Colonic mucosa (tissue), 4 donors: Measurements from ENCODE around the gene IGDCC3. TPM values are rescaled to one million over a fixed set of nuclear protein-coding genes. Genes with fewer than 3 reads are reported as not detected.

Experiments
- DNase-seq: peaks from one replicate; pipeline ENCODE4 v3.0.0-alpha.2; 2020
- H3K27ac ChIP-seq: fragments of 200-600 bp; one replicate; pipeline ENCODE4 v1.8.0; 2021
- H3K27me3 ChIP-seq: fragments of 200-600 bp; one replicate; pipeline ENCODE4 v1.8.0; 2021
- H3K36me3 ChIP-seq: fragments of 200-600 bp; one replicate; pipeline ENCODE4 v1.8.0; 2021
- H3K4me1 ChIP-seq: fragments of 200-600 bp; one replicate; pipeline ENCODE4 v1.8.0; 2021; ENCODE audit warnings: mild to moderate bottlenecking
- H3K4me3 ChIP-seq: fragments of 200-600 bp; one replicate; pipeline ENCODE4 v1.8.0; 2021
- H3K9ac ChIP-seq, 2 donors: one replicate each; pipeline ENCODE4 v1.7.0; 2013; ENCODE audit warnings: control low read depth in 2 of 2, low read depth in 2 of 2, low read length in 2 of 2
- H3K9me3 ChIP-seq: fragments of 200-600 bp; one replicate; pipeline ENCODE4 v1.8.0; 2021
- CTCF ChIP-seq: fragments of 200-600 bp; IDR thresholded peaks from one replicate; pipeline ENCODE4 v1.8.0; 2022; ENCODE audit warnings: antibody characterized with exemption, mild to moderate bottlenecking
- intact Hi-C: fragments of 100-400 bp; cut with DNase I; formaldehyde crosslinking; loops from one replicate; pipeline ENCODE4 v1.14.1; 2022
- total RNA-seq, 2 donors: library from RNA; stranded (reverse); fragmentation: NEBNext Ultra II Directional in 1 of 2; extraction: Animal tissue kit (Norgen Biotek cat#: 25700) in 1 of 2; gene quantifications; one replicate each; pipeline ENCODE4 v1.2.1, GENCODE V29; 2021
- donor health status: healthy.
- donor health status: DM: no; HTN: no; CAD: no.
- donor health status: DM: no; HTN: no; CAD: no.

Gene IGDCC3
- total RNA-seq, 2 donors from 2014 or later = 0.12 TPM; not detected in 1

DNA sequence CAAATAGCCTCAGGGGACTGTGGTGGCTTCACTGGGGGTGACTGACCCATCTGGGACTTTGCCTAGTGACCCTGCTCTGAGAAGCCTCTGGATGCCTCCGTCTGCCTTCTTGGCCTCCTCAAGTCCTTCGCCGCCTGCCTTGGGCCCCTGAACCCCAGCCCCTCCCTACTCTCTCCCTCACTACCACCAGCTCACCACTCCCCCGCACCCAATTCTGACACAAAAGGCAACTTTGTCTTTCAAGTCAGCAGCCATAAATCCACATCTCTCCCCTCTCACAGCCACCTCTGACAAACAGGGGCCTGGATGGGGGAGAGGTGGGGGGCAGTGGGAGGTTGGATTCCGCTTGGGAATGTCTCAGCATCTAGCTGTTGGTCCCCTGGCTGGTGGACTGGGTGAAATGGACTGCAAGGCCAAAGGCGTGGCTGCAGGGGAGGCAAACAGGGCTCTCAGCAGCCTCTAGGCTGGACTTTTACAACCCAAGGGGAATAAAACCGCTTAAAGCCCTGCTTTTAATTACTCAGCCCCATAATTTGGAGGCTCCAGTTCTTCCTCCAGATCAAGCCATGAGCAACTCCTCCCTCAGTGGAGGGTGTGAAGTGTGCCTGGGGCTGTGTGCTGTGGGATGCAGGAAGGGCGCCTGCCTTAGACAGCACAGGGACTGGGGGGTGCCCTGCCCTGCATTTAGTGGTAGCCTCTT, 33.4 kb downstream of the IGDCC3 start:
- Histone ChIP-seq H3K9ac (no peak overlapping the region), H3K4me3 (no peak overlapping the region), H3K9me3 (no peaks in the 10 kb centered on the region), H3K36me3 (no peaks in the 10 kb centered on the region), H3K27me3 (no peaks in the 10 kb centered on the region), H3K4me1 (no peaks in the 10 kb centered on the region), H3K27ac (no peak overlapping the region)
- DNase-seq = no peak
- intact Hi-C loops = no loop called here
- TF ChIP-seq CTCF = no peak

GRCh38 chr15:65343374-65343981, 34.3 kb downstream of the IGDCC3 start:
- no peak for TF ChIP-seq CTCF
- H3K4me1 ChIP-seq = no peaks in the 10 kb centered on the region
- H3K4me3 ChIP-seq = no peak overlapping the region
- no peak overlapping the region for H3K27ac ChIP-seq
- H3K9ac ChIP-seq = no peak overlapping the region
- no peaks in the 10 kb centered on the region for H3K36me3 ChIP-seq
- peak; percentile 56 for DNase-seq
- no peaks in the 10 kb centered on the region for H3K9me3 ChIP-seq
- H3K27me3 ChIP-seq = no peaks in the 10 kb centered on the region
- intact Hi-C loops = no loop called here

DNA sequence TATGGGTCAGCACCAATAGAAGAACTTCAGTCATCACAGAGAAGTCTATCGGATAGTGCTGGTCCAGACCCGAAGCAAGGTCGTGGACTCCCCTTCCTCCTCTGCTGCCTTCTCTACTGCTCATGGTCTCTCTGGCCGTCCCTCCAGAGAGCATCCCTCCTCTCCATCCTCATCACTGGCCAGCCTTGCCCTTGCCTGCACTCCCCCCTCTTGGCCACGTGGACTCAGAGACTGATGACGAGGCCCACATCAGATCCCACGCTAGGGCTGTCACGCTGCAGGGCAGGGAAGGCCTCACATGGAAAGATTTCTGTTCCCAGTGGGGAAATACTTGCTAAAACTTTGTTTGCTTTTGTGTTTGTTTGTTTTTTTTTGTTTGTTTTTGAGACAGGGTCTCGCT, 35.3 kb downstream of the IGDCC3 start:
- Histone ChIP-seq H3K4me1 (no peaks in the 10 kb centered on the region), H3K9ac (no peak overlapping the region), H3K27me3 (no peaks in the 10 kb centered on the region), H3K9me3 (no peaks in the 10 kb centered on the region), H3K27ac (no peak overlapping the region), H3K4me3 (no peak overlapping the region), H3K36me3 (no peaks in the 10 kb centered on the region)
- intact Hi-C loops = no loop called here
- no peak for DNase-seq
- no peak for TF ChIP-seq CTCF

GRCh38 chr15:65339920-65340319, 37.9 kb downstream of the IGDCC3 start:
- DNase-seq = peak; percentile 78
- Histone ChIP-seq H3K9me3 (no peaks in the 10 kb centered on the region), H3K9ac (no peak overlapping the region), H3K4me1 (no peaks in the 10 kb centered on the region), H3K4me3 (no peak overlapping the region), H3K27me3 (no peaks in the 10 kb centered on the region), H3K27ac (no peak overlapping the region), H3K36me3 (no peaks in the 10 kb centered on the region)
- intact Hi-C loops = no loop called here
- no peak for TF ChIP-seq CTCF

GRCh38 chr15:65339416-65339815, 38.4 kb downstream of the IGDCC3 start:
- no peak overlapping the region for H3K9ac ChIP-seq
- no peaks in the 10 kb centered on the region for H3K36me3 ChIP-seq
- H3K4me3 ChIP-seq = no peak overlapping the region
- intact Hi-C loops = no loop called here
- no peak overlapping the region for H3K27ac ChIP-seq
- H3K4me1 ChIP-seq = no peaks in the 10 kb centered on the region
- H3K9me3 ChIP-seq = no peaks in the 10 kb centered on the region
- TF ChIP-seq CTCF = no peak
- DNase-seq = no peak
- H3K27me3 ChIP-seq = no peaks in the 10 kb centered on the region
